Measurements from ENCODE around the gene SALL1. TPM values are rescaled to one million over a fixed set of nuclear protein-coding genes. Genes with fewer than 3 reads are reported as not detected.

Gene SALL1
- total RNA-seq, 4 donors from 2014 or later: 0.07 to 0.15 (median 0.11) TPM; not detected in 1

GRCh38 chr16:51159865-51160264 lies 8.8 kb upstream of the SALL1 start:
- no peak for DNase-seq
- no peak for ATAC-seq
- Histone ChIP-seq H3K27me3 (peaks cover 21 to 38% (median 30%) of the 10 kb centered on the region in 3 donors), H3K4me1 (peaks cover 5% of the 10 kb centered on the region in 2 donors), H3K36me3 (no peaks in the 10 kb centered on the region), H3K27ac (no peak overlapping the region), H3K4me3 (no peak overlapping the region), H3K9me3 (peaks cover 0 to 3% (median 0%) of the 10 kb centered on the region in 3 donors)
- in situ Hi-C loops (cut with MboI; ENCODE audit: low sequenced_read_pairs in 4 of 4): no loop called here
- intact Hi-C loops (cut with DNase I; ENCODE audit: low total_unique reads): no loop called here
- TF ChIP-seq, protein P1, sequence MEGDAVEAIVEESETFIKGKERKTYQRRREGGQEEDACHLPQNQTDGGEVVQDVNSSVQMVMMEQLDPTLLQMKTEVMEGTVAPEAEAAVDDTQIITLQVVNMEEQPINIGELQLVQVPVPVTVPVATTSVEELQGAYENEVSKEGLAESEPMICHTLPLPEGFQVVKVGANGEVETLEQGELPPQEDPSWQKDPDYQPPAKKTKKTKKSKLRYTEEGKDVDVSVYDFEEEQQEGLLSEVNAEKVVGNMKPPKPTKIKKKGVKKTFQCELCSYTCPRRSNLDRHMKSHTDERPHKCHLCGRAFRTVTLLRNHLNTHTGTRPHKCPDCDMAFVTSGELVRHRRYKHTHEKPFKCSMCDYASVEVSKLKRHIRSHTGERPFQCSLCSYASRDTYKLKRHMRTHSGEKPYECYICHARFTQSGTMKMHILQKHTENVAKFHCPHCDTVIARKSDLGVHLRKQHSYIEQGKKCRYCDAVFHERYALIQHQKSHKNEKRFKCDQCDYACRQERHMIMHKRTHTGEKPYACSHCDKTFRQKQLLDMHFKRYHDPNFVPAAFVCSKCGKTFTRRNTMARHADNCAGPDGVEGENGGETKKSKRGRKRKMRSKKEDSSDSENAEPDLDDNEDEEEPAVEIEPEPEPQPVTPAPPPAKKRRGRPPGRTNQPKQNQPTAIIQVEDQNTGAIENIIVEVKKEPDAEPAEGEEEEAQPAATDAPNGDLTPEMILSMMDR (IDR thresholded peaks at IDR 0.05 in 4 of 5, conservative IDR thresholded peaks at IDR 0.05 in 1 of 5): no peak
- no peak for TF ChIP-seq POLR2A (IDR thresholded peaks at IDR 0.05)

DNA sequence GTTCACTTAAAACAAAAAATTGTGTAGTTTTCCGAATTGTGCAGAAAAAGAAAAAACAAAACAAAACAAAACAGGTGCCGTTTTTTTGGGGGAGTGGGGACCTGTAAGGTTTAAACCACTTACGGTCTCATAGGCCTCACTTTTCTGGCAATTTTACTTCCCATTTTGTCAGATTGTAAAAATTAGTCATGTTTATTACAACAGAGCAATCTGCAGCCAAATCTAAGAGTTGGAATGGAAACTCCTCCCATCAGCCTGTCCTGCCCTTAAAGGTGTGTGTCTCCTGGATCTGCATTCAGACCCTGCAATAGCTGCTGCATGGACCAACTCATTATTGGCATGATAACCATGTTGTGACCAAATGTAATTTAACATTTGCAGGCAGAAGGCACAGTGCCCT lies 8.2 kb upstream of the SALL1 start:
- Histone ChIP-seq H3K9me3 (peaks cover 0 to 8% (median 0%) of the 10 kb centered on the region in 3 donors), H3K27me3 (peaks cover 26 to 43% (median 35%) of the 10 kb centered on the region in 3 donors), H3K4me3 (no peak overlapping the region), H3K27ac (no peak overlapping the region), H3K36me3 (no peaks in the 10 kb centered on the region), H3K4me1 (peaks cover 5% of the 10 kb centered on the region in 2 donors)
- DNase-seq (no peak), ATAC-seq (no peak)
- TF ChIP-seq, protein P1 (IDR thresholded peaks at IDR 0.05 in 4 of 5, conservative IDR thresholded peaks at IDR 0.05 in 1 of 5): no peak
- no peak for TF ChIP-seq POLR2A (IDR thresholded peaks at IDR 0.05)
- intact Hi-C loops (cut with DNase I; ENCODE audit: low total_unique reads): no loop called here
- in situ Hi-C loops (cut with MboI; ENCODE audit: low sequenced_read_pairs in 4 of 4): no loop called here

- TF ChIP-seq, protein P1 (IDR thresholded peaks at IDR 0.05 in 4 of 5, conservative IDR thresholded peaks at IDR 0.05 in 1 of 5): no peak
- no peak for TF ChIP-seq POLR2A (IDR thresholded peaks at IDR 0.05)
- DNase-seq (no peak), ATAC-seq (no peak)
- Histone ChIP-seq H3K27me3 (peaks cover 42 to 59% (median 51%) of the 10 kb centered on the region in 3 donors), H3K36me3 (no peaks in the 10 kb centered on the region), H3K4me3 (no peak overlapping the region), H3K4me1 (peaks cover 5 to 7% of the 10 kb centered on the region in 2 donors), H3K9me3 (peaks cover 0 to 8% (median 0%) of the 10 kb centered on the region in 3 donors), H3K27ac (no peak overlapping the region)
- intact Hi-C loops (cut with DNase I; ENCODE audit: low total_unique reads) (no loop called here), in situ Hi-C loops (cut with MboI; ENCODE audit: low sequenced_read_pairs in 4 of 4) (no loop called here)
Measured at GRCh38 chr16:51157698-51158097, 6.6 kb upstream of the SALL1 start.

GRCh38 chr16:51156807-51157200 lies 5.7 kb upstream of the SALL1 start:
- no peak for ATAC-seq
- Histone ChIP-seq H3K36me3 (no peaks in the 10 kb centered on the region), H3K9me3 (peaks cover 0 to 8% (median 0%) of the 10 kb centered on the region in 3 donors), H3K4me1 (peaks cover 5 to 14% of the 10 kb centered on the region in 2 donors), H3K27me3 (peaks cover 51 to 67% (median 60%) of the 10 kb centered on the region in 3 donors), H3K27ac (no peak overlapping the region), H3K4me3 (no peak overlapping the region)
- in situ Hi-C loops (cut with MboI; ENCODE audit: low sequenced_read_pairs in 4 of 4) (no loop called here), intact Hi-C loops (cut with DNase I; ENCODE audit: low total_unique reads) (no loop called here)
- no peak for DNase-seq
- TF ChIP-seq, protein P1 (IDR thresholded peaks at IDR 0.05 in 4 of 5, conservative IDR thresholded peaks at IDR 0.05 in 1 of 5): no peak
- TF ChIP-seq POLR2A (IDR thresholded peaks at IDR 0.05): no peak

All from gastrocnemius medialis (tissue), 4 donors.